ENCODE measurements around the gene DPEP1. TPM values are rescaled to one million over a fixed set of nuclear protein-coding genes. Genes with fewer than 3 reads are reported as not detected.

Gene DPEP1
- polyA plus RNA-seq, 1 donor (not counting 4 experiments of a cell fraction or from before 2014, with no cell fraction given), result 0.13 TPM

DNA sequence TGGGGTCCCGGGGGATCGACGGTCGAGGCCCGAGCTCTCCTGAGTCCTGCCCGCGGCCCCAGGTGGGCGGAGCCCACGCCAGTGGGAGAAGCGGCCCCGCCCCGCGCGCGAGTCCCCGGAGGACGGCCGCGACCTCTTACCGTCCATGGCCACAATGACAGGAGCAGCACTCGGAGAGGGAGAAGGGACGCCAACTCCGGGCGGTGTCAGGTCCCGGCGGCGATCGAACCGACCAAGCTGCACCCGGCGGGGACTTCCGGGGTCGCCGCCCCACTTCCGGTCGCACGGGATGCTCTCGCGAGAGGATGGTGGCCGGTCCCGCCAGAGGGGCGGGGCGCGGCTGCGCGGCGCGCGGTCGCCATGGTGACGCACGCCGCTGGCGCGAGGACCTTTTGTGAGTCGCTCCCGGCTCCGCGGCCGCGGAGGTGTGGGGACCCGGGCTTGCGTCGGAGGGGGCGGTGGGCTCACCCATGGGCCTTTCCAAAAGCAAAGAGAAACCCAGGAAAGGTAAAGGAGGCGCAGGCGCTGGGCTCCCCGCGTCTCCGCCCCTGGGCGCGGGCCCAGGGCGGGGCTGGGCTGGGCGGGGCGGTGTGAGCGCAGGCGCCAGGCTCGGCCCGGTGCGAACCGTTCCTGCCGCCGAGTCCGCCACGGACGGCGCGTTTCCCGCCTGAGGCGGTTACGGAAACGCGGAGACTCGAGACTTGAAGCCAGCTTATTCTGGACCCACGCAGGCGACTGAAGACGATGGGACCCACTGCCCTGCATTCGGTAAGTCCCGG is 44.2 kb downstream of the DPEP1 start, which contains the start of the genes CHMP1A and SPATA33:
Gene CHMP1A (minus strand): TSS at position 267 of the 779 bp plus-strand sequence. CDS start 120 bp downstream, at position 147.
Gene SPATA33 (plus strand): TSS at position 395 of the 779 bp plus-strand sequence. CDS start 76 bp downstream, at position 471.
- FAIRE-seq, result no peak
- no peaks in the 10 kb centered on the region for H3K9me1 ChIP-seq (ENCODE audit: control insufficient read depth, extremely low read depth, insufficient read depth, low read length)
- peak within 1 kb of the TSS; percentile 78 to 99 (median 96) for H3K4me3 ChIP-seq (ENCODE audit: control insufficient read depth in 2 of 3, extremely low read depth in 1 of 3, insufficient read depth in 2 of 3, low read depth in 1 of 3, low read length in 3 of 3)
- peaks cover 14 to 33% of the 10 kb centered on the region in 2 experiments for H3K36me3 ChIP-seq (ENCODE audit: control insufficient read depth in 2 of 2, extremely low read depth in 1 of 2, insufficient read depth in 2 of 2, low read length in 2 of 2)
- peak within 1 kb of the TSS; percentile 97 for H3K4me2 ChIP-seq (ENCODE audit: control insufficient read depth, extremely low read depth, insufficient read depth, low read depth, low read length)
- H3K9ac ChIP-seq (ENCODE audit: control insufficient read depth, extremely low read depth, insufficient read depth, low read length), result peak within 1 kb of the TSS; percentile 91
- H3K9me3 ChIP-seq (ENCODE audit: control insufficient read depth, low read depth, low read length), result no peaks in the 10 kb centered on the region
- DNase-seq (ENCODE audit: low read depth, low spot score), result peak; percentile 46
- H4K20me1 ChIP-seq (ENCODE audit: control insufficient read depth, extremely low read depth, insufficient read depth, low read length), result peaks cover 3% of the 10 kb centered on the region
- peak within 1 kb of the TSS; percentile 91 for H2AFZ ChIP-seq (ENCODE audit: control insufficient read depth, low read length)
- no peaks in the 10 kb centered on the region for H3K27me3 ChIP-seq (ENCODE audit: control insufficient read depth, extremely low read depth, insufficient read depth, low read length)
- TF ChIP-seq CTCF (optimal IDR thresholded peaks at IDR 0.05 in 1 of 3, IDR thresholded peaks at IDR 0.05 in 1 of 3, conservative IDR thresholded peaks at IDR 0.05 in 1 of 3; ENCODE audit: extremely low read depth in 1 of 3, insufficient read depth in 2 of 3, low read length in 3 of 3) (no peak), EZH2 (IDR thresholded peaks at IDR 0.05; ENCODE audit: low read length) (no peak)
- peaks cover 67% of the 10 kb centered on the region for H3K79me2 ChIP-seq (ENCODE audit: control insufficient read depth, insufficient read depth, low read length)
- peak within 1 kb of the TSS; percentile 70 for H3K27ac ChIP-seq (ENCODE audit: control insufficient read depth, insufficient read depth, low read length)
- H3K4me1 ChIP-seq (ENCODE audit: control insufficient read depth, extremely low read depth, insufficient read depth, low read length), result peaks cover 13% of the 10 kb centered on the region
- dilution Hi-C loops (cut with MboI; ENCODE audit: extremely low pct_ligation_motif_present, low sequenced_read_pairs), result no loop called here

DNA sequence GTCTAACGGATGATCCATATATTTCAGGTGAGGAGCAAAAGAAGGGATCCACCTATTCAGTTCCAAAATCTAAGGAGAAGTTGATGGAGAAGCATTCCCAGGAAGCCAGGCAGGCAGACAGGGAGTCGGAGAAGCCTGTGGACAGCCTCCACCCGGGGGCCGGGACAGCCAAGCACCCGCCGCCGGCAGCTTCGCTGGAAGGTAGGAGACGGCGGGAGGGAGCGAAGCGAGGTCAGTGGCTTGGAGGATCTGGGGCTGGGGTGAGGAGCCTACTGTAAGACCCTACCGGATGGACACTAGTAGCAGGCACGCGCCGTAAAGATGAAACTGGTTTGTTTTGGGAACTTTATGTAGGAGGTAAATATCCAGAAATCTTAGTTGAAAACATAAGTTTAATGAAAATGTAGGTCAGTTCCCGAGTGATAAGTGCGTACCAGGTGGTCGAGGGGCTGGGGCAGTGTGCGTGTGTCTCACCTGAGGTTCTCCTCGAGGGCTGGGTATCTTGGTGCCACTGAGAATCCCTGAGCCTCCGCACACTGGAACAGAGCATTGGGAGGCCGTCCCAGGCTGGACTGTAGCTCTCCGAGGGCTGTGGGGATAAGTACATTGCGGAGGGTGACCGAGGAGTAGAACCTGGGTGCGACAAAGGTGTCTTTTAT is 44.9 kb downstream of the DPEP1 start:
- no peaks in the 10 kb centered on the region for H3K27me3 ChIP-seq (ENCODE audit: control insufficient read depth, extremely low read depth, insufficient read depth, low read length)

More for the DNA sequence above, 44.9 kb downstream of the DPEP1 start:
- peak overlapping the region; percentile 70 for H3K27ac ChIP-seq (ENCODE audit: control insufficient read depth, insufficient read depth, low read length)
- peaks cover 65% of the 10 kb centered on the region for H3K79me2 ChIP-seq (ENCODE audit: control insufficient read depth, insufficient read depth, low read length)
- peak overlapping the region; percentile 91 for H2AFZ ChIP-seq (ENCODE audit: control insufficient read depth, low read length)
- peak overlapping the region; percentile 78 to 99 (median 96) for H3K4me3 ChIP-seq (ENCODE audit: control insufficient read depth in 2 of 3, extremely low read depth in 1 of 3, insufficient read depth in 2 of 3, low read depth in 1 of 3, low read length in 3 of 3)
- H3K9ac ChIP-seq (ENCODE audit: control insufficient read depth, extremely low read depth, insufficient read depth, low read length), result peak overlapping the region; percentile 91
- peaks cover 14 to 31% of the 10 kb centered on the region in 2 experiments for H3K36me3 ChIP-seq (ENCODE audit: control insufficient read depth in 2 of 2, extremely low read depth in 1 of 2, insufficient read depth in 2 of 2, low read length in 2 of 2)
- dilution Hi-C loops (cut with MboI; ENCODE audit: extremely low pct_ligation_motif_present, low sequenced_read_pairs), result no loop called here
- peaks cover 3% of the 10 kb centered on the region for H4K20me1 ChIP-seq (ENCODE audit: control insufficient read depth, extremely low read depth, insufficient read depth, low read length)
- no peaks in the 10 kb centered on the region for H3K9me1 ChIP-seq (ENCODE audit: control insufficient read depth, extremely low read depth, insufficient read depth, low read length)
- FAIRE-seq (no peak), DNase-seq (ENCODE audit: low read depth, low spot score) (no peak)
- peaks cover 13% of the 10 kb centered on the region for H3K4me1 ChIP-seq (ENCODE audit: control insufficient read depth, extremely low read depth, insufficient read depth, low read length)
- H3K9me3 ChIP-seq (ENCODE audit: control insufficient read depth, low read depth, low read length), result no peaks in the 10 kb centered on the region
- no peak for TF ChIP-seq EZH2 (IDR thresholded peaks at IDR 0.05; ENCODE audit: low read length)
- TF ChIP-seq CTCF (optimal IDR thresholded peaks at IDR 0.05 in 1 of 3, IDR thresholded peaks at IDR 0.05 in 1 of 3, conservative IDR thresholded peaks at IDR 0.05 in 1 of 3; ENCODE audit: extremely low read depth in 1 of 3, insufficient read depth in 2 of 3, low read length in 3 of 3), result no peak
- peak overlapping the region; percentile 97 for H3K4me2 ChIP-seq (ENCODE audit: control insufficient read depth, extremely low read depth, insufficient read depth, low read depth, low read length)

Measured in keratinocyte (primary cell).